GM21526 (cell line): ENCODE results near the gene NRL.
"Not testable (repeated sequence)": the region's sequence is repeated elsewhere in the genome, so short reads cannot be mapped to it uniquely, and the experiment has no call there.

Experiments used
- ATAC-seq: cut with Tn5 transposase; IDR thresholded peaks from one replicate; pipeline ENCODE4 v1.9.1; 2021; ENCODE audit warnings: moderate library complexity; ENCODE audit not compliant: unreplicated experiment, low FRiP score

Gene NRL

GRCh38 chr14:24029687-24030086 lies 85.1 kb downstream of the NRL start:
- ATAC-seq: not testable (repeated sequence)
